SK-N-SH (cell line): ENCODE results near the gene OR51F1. TPM values are rescaled to one million over a fixed set of nuclear protein-coding genes. Genes with fewer than 3 reads are reported as not detected.
"Not testable (repeated sequence)": the region's sequence is repeated elsewhere in the genome, so short reads cannot be mapped to it uniquely, and the experiment has no call there.

Experiments
- CTCF ChIA-PET: fragments of 300-600, 350-600 bp; formaldehyde crosslinking; extraction: SDS; loops from one replicate; lab custom pipeline; 2021; lab: Yijun Ruan, JAX
- POLR2A ChIA-PET: fragments of 350-600 bp; sonication (Branson Sonifier 250); formaldehyde crosslinking; extraction: SDS; loops from one replicate; lab custom pipeline; 2020; ENCODE audit warnings: antibody characterized with exemption, inconsistent platforms; lab: Yijun Ruan, JAX
- DNase-seq: peaks from one replicate; pipeline ENCODE4 v3.0.0; 2012
- H2AFZ ChIP-seq: fragments of 200-600 bp; sonication (generic); 2 replicates; pipeline ENCODE4 v1.8.1; 2016; ENCODE audit warnings: antibody characterized with exemption, mild to moderate bottlenecking, low read depth
- H3F3A ChIP-seq: fragments of 200-600 bp; sonication (generic); replicated peaks from 2 replicates; pipeline ENCODE3; 2016; ENCODE audit warnings: antibody characterized with exemption, mild to moderate bottlenecking; ENCODE audit not compliant: insufficient read depth
- H3K27ac ChIP-seq, 2 experiments: fragments of 200-500 bp in 1 of 2; fragments of 200-600 bp in 1 of 2; sonication (Bioruptor generic) in 1 of 2; sonication (generic), shearing (Covaris generic) in 1 of 2; 2 replicates each; pipeline versions ENCODE4 v1.5.1 to v1.6.1; 2014 to 2016; ENCODE audit warnings: low read depth in 2 of 2, inconsistent platforms in 1 of 2, low read length in 1 of 2, mild to moderate bottlenecking in 1 of 2, mixed read lengths in 1 of 2
- H3K27me3 ChIP-seq: fragments of 200-600 bp; sonication (generic), shearing (Covaris generic); 2 replicates; pipeline ENCODE4 v1.6.1; 2016; ENCODE audit warnings: mixed run types; ENCODE audit not compliant: insufficient read depth
- H3K36me3 ChIP-seq, 2 experiments: fragments of 200-500 bp in 1 of 2; fragments of 200-600 bp in 1 of 2; sonication (Bioruptor generic) in 1 of 2; sonication (generic) in 1 of 2; replicated peaks in 1 of 2; 2 replicates each; pipeline versions ENCODE3 to v1.5.1; 2014 to 2016; ENCODE audit warnings: low read length in 1 of 2, mild to moderate bottlenecking in 1 of 2; ENCODE audit not compliant: insufficient read depth in 2 of 2, control insufficient read depth in 1 of 2
- H3K4me1 ChIP-seq, 2 experiments: fragments of 200-500 bp in 1 of 2; fragments of 200-600 bp in 1 of 2; sonication (Bioruptor generic) in 1 of 2; sonication (generic), shearing (Covaris generic) in 1 of 2; 2 replicates each; pipeline versions ENCODE4 v1.5.1 to v1.6.1; 2014 to 2016; ENCODE audit warnings: low read depth in 1 of 2, low read length in 1 of 2, mixed run types in 1 of 2; ENCODE audit not compliant: insufficient read depth in 2 of 2, control insufficient read depth in 1 of 2
- H3K4me2 ChIP-seq: fragments of 200-600 bp; sonication (generic), shearing (Covaris generic); 2 replicates; pipeline ENCODE4 v1.6.1; 2017; ENCODE audit warnings: mixed run types
- H3K4me3 ChIP-seq, 2 experiments: fragments of 200-500 bp in 1 of 2; fragments of 200-600 bp in 1 of 2; sonication (Bioruptor generic) in 1 of 2; sonication (generic), shearing (Covaris generic) in 1 of 2; 2 replicates each; pipeline versions ENCODE4 v1.5.1 to v1.8.1; 2014 to 2016; ENCODE audit warnings: low read depth in 2 of 2, inconsistent platforms in 1 of 2, low read length in 1 of 2, mild to moderate bottlenecking in 1 of 2, mixed read lengths in 1 of 2, moderate library complexity in 1 of 2
- H3K79me2 ChIP-seq: fragments of 200-600 bp; sonication (generic); 2 replicates; pipeline ENCODE4 v1.8.1; 2017; ENCODE audit warnings: mild to moderate bottlenecking; ENCODE audit not compliant: insufficient read depth
- H3K9ac ChIP-seq: fragments of 200-600 bp; sonication (generic); 2 replicates; pipeline ENCODE4 v1.6.1; 2017; ENCODE audit warnings: mixed run types
- H3K9me2 ChIP-seq: fragments of 200-600 bp; sonication (generic); 2 replicates; pipeline ENCODE4 v1.6.1; 2017; ENCODE audit warnings: mixed run types
- H3K9me3 ChIP-seq: fragments of 200-600 bp; sonication (generic); 2 replicates; pipeline ENCODE4 v1.6.1; 2017; ENCODE audit warnings: mixed run types, mild to moderate bottlenecking, moderate library complexity
- H4K20me1 ChIP-seq: fragments of 200-600 bp; sonication (generic); 2 replicates; pipeline ENCODE4 v1.6.1; 2017; ENCODE audit warnings: mild to moderate bottlenecking, mixed run types; ENCODE audit not compliant: insufficient read depth
- CHD2 ChIP-seq: fragments of 150-350 bp; IDR thresholded peaks from 2 replicates; pipeline ENCODE4 v1.6.1; 2018; ENCODE audit warnings: low read length; ENCODE audit not compliant: partially characterized antibody
- ELF1 ChIP-seq: IDR thresholded peaks from 2 replicates; pipeline ENCODE4 v1.4.0; 2012
- EZH2phosphoT487 ChIP-seq: fragments of 200-600 bp; sonication (generic); IDR thresholded peaks from 2 replicates; pipeline ENCODE4 v1.6.1; 2017; ENCODE audit warnings: low read depth, mixed run types, mild to moderate bottlenecking, antibody characterized with exemption, moderate library complexity, borderline replicate concordance
- FOXM1 ChIP-seq: IDR thresholded peaks from 2 replicates; pipeline ENCODE4 v1.4.0; 2012; ENCODE audit warnings: low read depth, mild to moderate bottlenecking
- GABPA ChIP-seq: IDR thresholded peaks from 2 replicates; pipeline ENCODE4 v1.4.0; 2012; ENCODE audit warnings: low read depth, mild to moderate bottlenecking
- MAX ChIP-seq: IDR thresholded peaks from 2 replicates; pipeline ENCODE4 v1.4.0; 2012; ENCODE audit warnings: low read depth
- MEF2A ChIP-seq: IDR thresholded peaks from 2 replicates; pipeline ENCODE4 v1.4.0; 2012; ENCODE audit warnings: low read depth, borderline replicate concordance
- MXI1 ChIP-seq: IDR thresholded peaks from 2 replicates; pipeline ENCODE4 v1.6.1; 2012; ENCODE audit warnings: mild to moderate bottlenecking, low read depth, low read length, improper control_type of control experiment
- NFIC ChIP-seq: IDR thresholded peaks from 2 replicates; pipeline ENCODE4 v1.4.0; 2012; ENCODE audit warnings: borderline replicate concordance
- NRF1 ChIP-seq: IDR thresholded peaks from 2 replicates; pipeline ENCODE4 v1.6.1; 2012; ENCODE audit warnings: low read depth, mild to moderate bottlenecking, low read length
- RXRA ChIP-seq: IDR thresholded peaks from 2 replicates; pipeline ENCODE4 v1.4.0; 2012; ENCODE audit warnings: low read depth, mild to moderate bottlenecking, borderline replicate concordance
- TAF1 ChIP-seq: IDR thresholded peaks from 2 replicates; pipeline ENCODE4 v1.6.1; 2012; ENCODE audit warnings: low read depth, mild to moderate bottlenecking, low read length, moderate library complexity, borderline replicate concordance
- TCF12 ChIP-seq: IDR thresholded peaks from 2 replicates; pipeline ENCODE4 v1.4.0; 2012
- TEAD4 ChIP-seq: IDR thresholded peaks from 2 replicates; pipeline ENCODE4 v1.4.0; 2012; ENCODE audit warnings: mild to moderate bottlenecking, borderline replicate concordance; ENCODE audit not compliant: insufficient read depth
- USF2 ChIP-seq: fragments of 150-350 bp; IDR thresholded peaks from 2 replicates; pipeline ENCODE4 v1.6.1; 2017; ENCODE audit warnings: antibody characterized with exemption, low read length, low read depth, borderline replicate concordance
- YY1 ChIP-seq: IDR thresholded peaks from 2 replicates; pipeline ENCODE4 v1.4.0; 2012; ENCODE audit warnings: low read depth, mild to moderate bottlenecking
- ZBTB33 ChIP-seq: IDR thresholded peaks from 2 replicates; pipeline ENCODE4 v1.4.0; 2012; ENCODE audit warnings: low read depth, borderline replicate concordance
- WGBS: methylation state at CpG from one replicate; pipeline ENCODE4 v1.1.6; 2017; ENCODE audit warnings: low lambda C conversion rate; 5-methylcytosine and 5-hydroxymethylcytosine counted together
- polyA plus RNA-seq, 3 experiments: library from polyadenylated mRNA; depleted of rRNA; stranded (reverse); fragments of >200 nt; gene quantifications; 2 replicates each; pipeline ENCODE4 v1.2.3, GENCODE V29; 2012
- TF ChIP-seq, protein P1 (sequence below): fragments of 200-600 bp; sonication (generic); IDR thresholded peaks from 2 replicates; pipeline ENCODE4 v1.6.1; 2017; ENCODE audit warnings: antibody characterized with exemption, mild to moderate bottlenecking, moderate library complexity
- TF ChIP-seq, protein P2 (sequence below): fragments of 150-350 bp; IDR thresholded peaks from 2 replicates; pipeline ENCODE4 v1.6.1; 2016; ENCODE audit warnings: mild to moderate bottlenecking, low read depth, low read length

OR51F1 gene
- polyA plus RNA-seq, 1 of the 3 experiments (the other 2 are of a cell fraction): not detected

- TF ChIP-seq USF2 (no peak), MXI1 (no peak)
Observed at GRCh38 chr11:4808476-4808875, 38.7 kb upstream of the OR51F1 start (continued).

DNA sequence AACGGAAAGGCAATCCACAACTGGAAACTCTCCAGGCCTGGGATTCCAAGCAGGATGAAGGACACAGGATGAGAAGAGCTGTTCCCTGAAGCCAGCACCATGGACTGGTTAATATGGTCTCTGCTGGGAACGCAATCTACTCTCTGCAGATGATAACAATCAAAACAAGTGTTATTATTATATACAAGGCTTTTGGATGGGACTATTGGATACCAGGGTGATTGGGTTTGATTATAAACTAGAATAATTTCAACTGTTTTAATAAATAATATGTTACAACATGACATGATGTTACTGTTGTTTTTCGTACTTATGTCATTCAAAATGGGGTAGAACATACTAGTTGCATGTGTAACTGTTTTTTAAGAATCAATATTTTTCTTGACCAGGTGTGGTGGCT is 34.5 kb upstream of the OR51F1 start, which contains the start of gene OR52R1:
Gene OR52R1 (minus strand): TSS at position 101 of the 400 bp plus-strand sequence. CDS start 0 bp downstream, at position 101.
- Histone ChIP-seq H3K9me2 (no peaks in the 10 kb centered on the region), H2AFZ (no peak within 1 kb of the TSS), H3K36me3 (no peaks in the 10 kb centered on the region), H3F3A (no peaks in the 10 kb centered on the region), H4K20me1 (no peaks in the 10 kb centered on the region), H3K79me2 (no peaks in the 10 kb centered on the region), H3K4me1 (no peaks in the 10 kb centered on the region), H3K27ac (no peak within 1 kb of the TSS), H3K4me2 (no peak within 1 kb of the TSS), H3K27me3 (no peaks in the 10 kb centered on the region), H3K4me3 (no peak within 1 kb of the TSS), H3K9ac (no peak within 1 kb of the TSS), H3K9me3 (no peaks in the 10 kb centered on the region)
- ChIA-PET POLR2A (no interaction called here), CTCF (no interaction called here)
- TF ChIP-seq FOXM1 (no peak), NFIC (no peak), NRF1 (no peak), EZH2phosphoT487 (no peak), TEAD4 (no peak), CHD2 (no peak), MEF2A (no peak), RXRA (no peak), ELF1 (no peak), ZBTB33 (no peak), YY1 (no peak), GABPA (no peak), TAF1 (no peak), MAX (no peak), TCF12 (no peak)
- TF ChIP-seq, protein P1, sequence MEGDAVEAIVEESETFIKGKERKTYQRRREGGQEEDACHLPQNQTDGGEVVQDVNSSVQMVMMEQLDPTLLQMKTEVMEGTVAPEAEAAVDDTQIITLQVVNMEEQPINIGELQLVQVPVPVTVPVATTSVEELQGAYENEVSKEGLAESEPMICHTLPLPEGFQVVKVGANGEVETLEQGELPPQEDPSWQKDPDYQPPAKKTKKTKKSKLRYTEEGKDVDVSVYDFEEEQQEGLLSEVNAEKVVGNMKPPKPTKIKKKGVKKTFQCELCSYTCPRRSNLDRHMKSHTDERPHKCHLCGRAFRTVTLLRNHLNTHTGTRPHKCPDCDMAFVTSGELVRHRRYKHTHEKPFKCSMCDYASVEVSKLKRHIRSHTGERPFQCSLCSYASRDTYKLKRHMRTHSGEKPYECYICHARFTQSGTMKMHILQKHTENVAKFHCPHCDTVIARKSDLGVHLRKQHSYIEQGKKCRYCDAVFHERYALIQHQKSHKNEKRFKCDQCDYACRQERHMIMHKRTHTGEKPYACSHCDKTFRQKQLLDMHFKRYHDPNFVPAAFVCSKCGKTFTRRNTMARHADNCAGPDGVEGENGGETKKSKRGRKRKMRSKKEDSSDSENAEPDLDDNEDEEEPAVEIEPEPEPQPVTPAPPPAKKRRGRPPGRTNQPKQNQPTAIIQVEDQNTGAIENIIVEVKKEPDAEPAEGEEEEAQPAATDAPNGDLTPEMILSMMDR: no peak
- TF ChIP-seq, protein P2, sequence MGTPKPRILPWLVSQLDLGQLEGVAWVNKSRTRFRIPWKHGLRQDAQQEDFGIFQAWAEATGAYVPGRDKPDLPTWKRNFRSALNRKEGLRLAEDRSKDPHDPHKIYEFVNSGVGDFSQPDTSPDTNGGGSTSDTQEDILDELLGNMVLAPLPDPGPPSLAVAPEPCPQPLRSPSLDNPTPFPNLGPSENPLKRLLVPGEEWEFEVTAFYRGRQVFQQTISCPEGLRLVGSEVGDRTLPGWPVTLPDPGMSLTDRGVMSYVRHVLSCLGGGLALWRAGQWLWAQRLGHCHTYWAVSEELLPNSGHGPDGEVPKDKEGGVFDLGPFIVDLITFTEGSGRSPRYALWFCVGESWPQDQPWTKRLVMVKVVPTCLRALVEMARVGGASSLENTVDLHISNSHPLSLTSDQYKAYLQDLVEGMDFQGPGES: no peak
- 0% methylated on average over 3 of the region's 3 CpGs for WGBS
- no peak for DNase-seq

- H3K27me3 ChIP-seq, H3K9me2 ChIP-seq, H3F3A ChIP-seq, H3K36me3 ChIP-seq, H3K9ac ChIP-seq, DNase-seq, H3K4me3 ChIP-seq, H4K20me1 ChIP-seq, H3K9me3 ChIP-seq, CTCF ChIA-PET, H2AFZ ChIP-seq, H3K4me1 ChIP-seq, H3K27ac ChIP-seq, H3K79me2 ChIP-seq, POLR2A ChIA-PET, H3K4me2 ChIP-seq: not testable (repeated sequence)
- WGBS: 39% methylated on average over 5 of the region's 5 CpGs
Observed at GRCh38 chr11:4801316-4801715, 31.6 kb upstream of the OR51F1 start.
